LNCAP (cell line): Measurements from ENCODE around the gene ACTL7B.

Experiments
- TF ChIP-seq, protein P1 (sequence below): fragments of 450-650 bp; IDR thresholded peaks from 2 replicates; pipeline ENCODE4 v1.5.1; 2017; ENCODE audit warnings: mild to moderate bottlenecking

Gene ACTL7B

DNA sequence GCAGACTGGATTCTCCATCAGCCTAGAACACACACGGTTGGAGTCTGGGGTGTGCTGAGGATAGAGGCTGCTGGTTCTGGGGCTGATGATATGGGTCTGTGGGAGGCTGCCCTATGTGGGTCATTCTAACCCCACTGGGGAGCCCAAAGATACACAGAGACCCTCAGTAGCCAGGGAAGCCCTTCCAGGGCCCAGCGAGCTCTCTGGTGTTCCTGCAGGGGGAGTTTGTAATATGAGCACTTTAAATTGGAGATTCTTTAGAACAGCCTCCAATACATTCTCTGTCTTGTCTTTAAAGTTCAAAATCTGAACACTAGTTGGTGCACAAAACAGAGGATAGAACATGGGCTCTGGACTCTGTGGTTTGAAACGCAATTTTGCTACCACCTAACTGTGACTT lies 8.7 kb upstream of the ACTL7B start:
- TF ChIP-seq, protein P1, sequence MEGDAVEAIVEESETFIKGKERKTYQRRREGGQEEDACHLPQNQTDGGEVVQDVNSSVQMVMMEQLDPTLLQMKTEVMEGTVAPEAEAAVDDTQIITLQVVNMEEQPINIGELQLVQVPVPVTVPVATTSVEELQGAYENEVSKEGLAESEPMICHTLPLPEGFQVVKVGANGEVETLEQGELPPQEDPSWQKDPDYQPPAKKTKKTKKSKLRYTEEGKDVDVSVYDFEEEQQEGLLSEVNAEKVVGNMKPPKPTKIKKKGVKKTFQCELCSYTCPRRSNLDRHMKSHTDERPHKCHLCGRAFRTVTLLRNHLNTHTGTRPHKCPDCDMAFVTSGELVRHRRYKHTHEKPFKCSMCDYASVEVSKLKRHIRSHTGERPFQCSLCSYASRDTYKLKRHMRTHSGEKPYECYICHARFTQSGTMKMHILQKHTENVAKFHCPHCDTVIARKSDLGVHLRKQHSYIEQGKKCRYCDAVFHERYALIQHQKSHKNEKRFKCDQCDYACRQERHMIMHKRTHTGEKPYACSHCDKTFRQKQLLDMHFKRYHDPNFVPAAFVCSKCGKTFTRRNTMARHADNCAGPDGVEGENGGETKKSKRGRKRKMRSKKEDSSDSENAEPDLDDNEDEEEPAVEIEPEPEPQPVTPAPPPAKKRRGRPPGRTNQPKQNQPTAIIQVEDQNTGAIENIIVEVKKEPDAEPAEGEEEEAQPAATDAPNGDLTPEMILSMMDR, result no peak

DNA sequence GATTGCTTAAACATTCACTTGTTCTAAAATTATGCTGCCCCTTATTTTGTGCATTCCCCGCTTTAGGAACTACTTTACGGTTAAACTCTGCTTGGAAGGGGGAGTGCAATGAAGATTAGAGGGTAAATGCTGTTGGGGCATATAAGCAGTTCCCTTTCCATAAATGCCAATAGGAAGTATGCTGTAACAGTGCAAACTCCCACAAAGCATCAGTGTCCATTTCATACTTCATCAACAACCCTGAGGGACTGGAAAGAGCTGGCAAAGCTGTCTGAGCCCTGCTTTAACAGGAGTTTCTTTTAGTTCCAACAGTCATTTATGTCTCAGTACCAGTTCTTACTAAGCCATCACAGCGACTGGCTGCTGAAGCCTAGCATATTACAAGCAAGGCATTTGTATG lies 8.1 kb upstream of the ACTL7B start:
- TF ChIP-seq, protein P1, result no peak

DNA sequence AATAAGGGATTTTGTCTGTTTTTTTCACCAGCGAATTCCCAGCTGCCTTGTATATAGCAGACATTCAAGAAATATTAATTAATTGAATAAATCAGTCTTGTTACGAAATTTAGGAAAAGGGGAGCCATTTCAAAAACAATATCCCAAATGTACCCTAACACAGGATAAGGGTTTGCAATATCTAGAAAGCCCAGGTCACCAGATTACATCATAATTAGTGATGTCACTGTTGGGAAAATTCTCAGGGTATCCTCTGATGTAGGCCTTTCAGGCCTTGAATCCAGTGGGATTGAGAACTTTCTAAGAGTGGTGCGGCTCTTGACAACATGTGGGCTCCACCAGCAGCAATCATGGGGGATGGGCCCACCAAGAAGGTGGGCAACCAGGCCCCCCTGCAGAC lies 6.2 kb upstream of the ACTL7B start, which contains the start of gene ACTL7A:
TSS of gene ACTL7A (plus strand) at position 270 of the 400 bp plus-strand sequence. CDS start at position 327, 57 bp downstream.
- TF ChIP-seq, protein P1, result no peak

DNA sequence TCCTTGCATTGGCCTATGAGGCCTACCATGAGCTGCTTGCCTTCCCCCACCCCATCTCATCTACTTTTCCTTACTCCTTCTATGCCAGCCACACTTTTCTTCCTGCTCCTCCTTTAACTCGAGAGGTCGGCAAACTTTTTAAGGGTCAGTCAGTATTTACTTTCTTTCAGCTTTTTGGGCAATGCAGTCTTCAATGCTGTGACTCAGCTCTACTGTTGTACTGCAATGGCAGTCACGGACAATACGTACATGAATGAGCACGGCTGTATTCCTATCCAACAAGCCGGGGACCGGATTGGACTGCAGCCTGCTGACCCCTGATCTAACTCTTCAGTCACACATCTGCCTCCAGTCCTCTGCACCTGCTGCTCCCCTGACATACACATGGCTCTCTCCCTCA lies 5.7 kb upstream of the ACTL7B start:
- TF ChIP-seq, protein P1, result no peak

DNA sequence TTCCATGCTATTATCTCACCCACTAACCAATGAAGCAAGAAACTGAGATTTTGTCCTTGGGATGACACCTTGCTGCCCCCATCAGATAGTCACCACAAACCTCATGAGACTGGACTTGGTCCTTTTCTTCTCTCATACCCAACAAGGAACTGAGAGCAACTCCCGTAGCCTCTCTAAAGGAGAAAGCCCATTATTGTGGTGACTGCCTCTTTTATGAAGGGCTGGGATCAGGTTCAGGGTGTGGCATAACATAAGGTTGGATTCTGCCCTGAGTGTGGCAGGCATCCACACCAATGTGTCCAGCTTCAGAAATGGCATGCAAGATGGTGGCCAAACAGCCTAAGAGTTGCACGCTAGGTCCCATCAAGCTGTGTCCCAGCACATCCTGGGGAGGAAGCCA lies 5.0 kb upstream of the ACTL7B start:
- TF ChIP-seq, protein P1, result no peak

DNA sequence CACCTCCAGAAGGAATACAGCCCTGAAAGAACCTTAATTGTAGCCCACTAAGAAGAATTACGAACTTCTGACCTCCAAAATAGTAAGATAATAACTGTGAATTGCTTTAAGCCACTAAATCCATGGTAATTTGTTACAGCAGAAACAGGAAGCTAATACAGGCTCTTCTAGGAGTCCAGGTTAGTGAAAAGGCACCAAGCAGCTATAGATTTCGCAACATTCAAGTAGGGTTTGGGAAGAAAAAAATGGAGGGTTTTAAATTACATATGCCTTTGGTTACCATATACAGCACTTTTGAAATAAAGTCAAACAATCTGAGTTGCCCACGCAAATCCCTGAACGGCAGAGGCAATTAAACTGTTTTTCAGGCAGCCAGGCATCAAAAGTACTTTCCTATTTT lies 4.6 kb upstream of the ACTL7B start:
- TF ChIP-seq, protein P1, result no peak

DNA sequence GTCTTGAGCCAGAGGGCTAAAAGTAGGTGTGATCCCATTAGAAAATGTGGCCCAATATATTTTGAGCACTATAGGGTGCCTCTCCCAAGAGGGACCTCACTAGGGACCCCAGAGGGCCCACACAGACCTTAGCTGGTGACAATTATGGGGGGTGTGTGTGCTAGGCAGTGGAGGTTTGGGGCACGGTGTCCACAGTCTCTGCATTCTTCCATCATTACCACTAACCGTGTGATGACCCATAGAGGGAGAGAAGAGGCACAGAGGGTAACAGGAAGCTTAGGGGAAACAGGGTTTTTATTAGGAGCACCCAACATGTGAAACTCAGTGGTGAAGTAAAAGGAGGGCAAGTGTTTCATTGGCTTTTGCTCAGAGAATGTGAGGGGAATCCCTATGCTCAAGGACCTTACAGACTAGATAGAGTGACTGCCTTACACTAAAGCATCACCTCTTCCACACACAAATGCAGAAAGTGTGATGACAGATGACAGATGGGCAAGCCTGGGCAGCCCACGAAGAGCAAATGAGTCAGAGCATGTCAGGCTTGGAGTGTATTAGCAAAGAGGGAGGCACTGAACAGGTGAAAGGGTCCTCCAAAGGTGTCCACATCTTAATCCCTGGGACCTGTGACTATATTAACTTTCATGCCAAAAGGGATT lies 3.8 kb upstream of the ACTL7B start:
- TF ChIP-seq, protein P1, result no peak

DNA sequence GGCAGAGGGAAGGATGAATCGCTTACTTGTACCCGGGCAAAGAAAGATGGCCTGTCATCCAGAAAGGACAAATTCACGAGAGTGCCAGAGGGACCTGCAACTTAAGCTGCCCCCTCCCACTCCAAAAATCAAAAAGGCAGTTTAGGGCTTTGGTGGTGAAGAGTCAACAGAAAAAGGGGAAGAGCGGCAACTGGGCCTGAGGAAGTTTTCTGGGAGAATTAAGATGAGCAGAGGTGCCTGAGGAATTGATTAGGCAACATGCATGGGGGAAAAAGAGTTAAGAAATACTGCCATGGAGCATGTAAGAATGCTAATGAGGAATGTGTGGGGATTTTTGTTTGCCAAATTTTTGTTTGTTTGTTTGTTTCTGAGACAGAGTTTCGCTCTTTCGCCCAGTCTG lies 1.8 kb upstream of the ACTL7B start:
- TF ChIP-seq, protein P1, result no peak
